GM12892 (cell line): ENCODE measurements around the gene KISS1R.

Experiments
- DNase-seq: peaks from one replicate; pipeline ENCODE4 v3.0.0; 2011; ENCODE audit not compliant: insufficient read length
- FAIRE-seq: peaks from 2 replicates; lab custom pipeline; 2011; peaks lifted over from hg19 to GRCh38; lab: Jason Lieb, UNC
- POLR2A ChIP-seq: IDR thresholded peaks from 2 replicates; pipeline ENCODE4 v1.6.1; 2011; ENCODE audit warnings: low read depth, low read length, control low read depth
- POLR2AphosphoS5 ChIP-seq: IDR thresholded peaks from 2 replicates; pipeline ENCODE4 v1.6.1; 2011; ENCODE audit warnings: low read depth, low read length, control low read depth
- TAF1 ChIP-seq: IDR thresholded peaks from 2 replicates; pipeline ENCODE4 v1.6.1; 2011; ENCODE audit warnings: low read depth, mild to moderate bottlenecking, control low read depth, low read length, borderline replicate concordance

The KISS1R gene

GRCh38 chr19:903266-903797 lies 13.8 kb upstream of the KISS1R start:
- TF ChIP-seq TAF1 (no peak), POLR2AphosphoS5 (no peak), POLR2A (no peak)
- FAIRE-seq (no peak), DNase-seq (no peak)

- TF ChIP-seq TAF1 = no peak
- no peak for TF ChIP-seq POLR2AphosphoS5
- no peak for TF ChIP-seq POLR2A
- FAIRE-seq (no peak), DNase-seq (no peak)
Measured at GRCh38 chr19:904545-904944, 12.6 kb upstream of the KISS1R start.

- TF ChIP-seq POLR2A (no peak), TAF1 (no peak)
- DNase-seq (no peak), FAIRE-seq (peak; percentile 5)
Measured at GRCh38 chr19:906480-906879, 10.7 kb upstream of the KISS1R start.

GRCh38 chr19:907183-907853 lies 9.8 kb upstream of the KISS1R start:
- DNase-seq (no peak), FAIRE-seq (peak; percentile 77)
- TF ChIP-seq POLR2AphosphoS5 (no peak), TAF1 (no peak), POLR2A (no peak)

GRCh38 chr19:911197-912033 lies 5.7 kb upstream of the KISS1R start:
- FAIRE-seq = no peak
- DNase-seq = no peak
- TF ChIP-seq POLR2AphosphoS5 (no peak), TAF1 (no peak), POLR2A (no peak)

GRCh38 chr19:912181-913079 lies 4.7 kb upstream of the KISS1R start:
- FAIRE-seq = no peak
- peak; percentile 67 for DNase-seq
- TF ChIP-seq POLR2A (no peak), POLR2AphosphoS5 (no peak), TAF1 (no peak)

GRCh38 chr19:913080-913748 lies 3.9 kb upstream of the KISS1R start, which contains the start of gene R3HDM4:
Gene R3HDM4 (minus strand): TSS chr19:913219. CDS start chr19:913157, 62 bp downstream.
- peak; percentile 96 for DNase-seq
- FAIRE-seq = peak; percentile 94
- TF ChIP-seq POLR2A (peak; percentile 61; the same call in 1 of the 2 replicates), POLR2AphosphoS5 (no peak)

- TF ChIP-seq TAF1 (no peak), POLR2AphosphoS5 (no peak), POLR2A (no peak)
- no peak for FAIRE-seq
- DNase-seq = no peak
Measured at GRCh38 chr19:916645-917322, 349 bp upstream of the KISS1R start.

GRCh38 chr19:918152-918437 lies 962 bp downstream of the KISS1R start:
- no peak for TF ChIP-seq POLR2AphosphoS5
- no peak for TF ChIP-seq TAF1
- TF ChIP-seq POLR2A = no peak
- no peak for FAIRE-seq
- DNase-seq = no peak

GRCh38 chr19:918481-919198 lies 1.5 kb downstream of the KISS1R start:
- no peak for DNase-seq

More at GRCh38 chr19:918481-919198, 1.5 kb downstream of the KISS1R start:
- TF ChIP-seq TAF1 = no peak
- no peak for TF ChIP-seq POLR2AphosphoS5
- no peak for TF ChIP-seq POLR2A
- FAIRE-seq = no peak
